GM18508 (cell line): ENCODE data around the gene LRRFIP1.
"Not testable (repeated sequence)": the region's sequence is repeated elsewhere in the genome, so short reads cannot be mapped to it uniquely, and the experiment has no call there.

Experiments
- ATAC-seq: cut with Tn5 transposase; IDR thresholded peaks from one replicate; pipeline ENCODE4 v1.9.1; 2021; ENCODE audit warnings: moderate number of reproducible peaks; ENCODE audit not compliant: insufficient read depth, unreplicated experiment

Gene LRRFIP1

GRCh38 chr2:237680702-237681478, 53.5 kb downstream of the LRRFIP1 start:
- no peak for ATAC-seq

GRCh38 chr2:237682151-237682550, 54.8 kb downstream of the LRRFIP1 start:
- ATAC-seq = no peak

GRCh38 chr2:237682856-237683670, 55.7 kb downstream of the LRRFIP1 start:
- ATAC-seq = no peak

GRCh38 chr2:237685408-237685807, 58.0 kb downstream of the LRRFIP1 start:
- ATAC-seq = no peak

GRCh38 chr2:237686659-237687136, 59.3 kb downstream of the LRRFIP1 start:
- ATAC-seq = no peak

GRCh38 chr2:237688081-237688480, 60.7 kb downstream of the LRRFIP1 start:
- ATAC-seq = no peak

- ATAC-seq = not testable (repeated sequence)
These were observed 61.2 kb downstream of the LRRFIP1 start for GRCh38 chr2:237688541-237688940.

GRCh38 chr2:237689336-237690131, 62.1 kb downstream of the LRRFIP1 start:
- no peak for ATAC-seq

- no peak for ATAC-seq
These were observed 63.9 kb downstream of the LRRFIP1 start for GRCh38 chr2:237691029-237691907.

- ATAC-seq = no peak
These were observed 64.7 kb downstream of the LRRFIP1 start for GRCh38 chr2:237691908-237692600.

- ATAC-seq = no peak
These were observed 65.4 kb downstream of the LRRFIP1 start for GRCh38 chr2:237692601-237693290.

GRCh38 chr2:237693291-237693994, 66.1 kb downstream of the LRRFIP1 start:
- ATAC-seq = no peak

GRCh38 chr2:237694415-237695194, 67.2 kb downstream of the LRRFIP1 start:
- no peak for ATAC-seq

GRCh38 chr2:237695201-237695780, 67.9 kb downstream of the LRRFIP1 start:
- ATAC-seq = no peak

GRCh38 chr2:237696461-237696860, 69.1 kb downstream of the LRRFIP1 start:
- peak; percentile 23 for ATAC-seq

- no peak for ATAC-seq
These were observed 70.4 kb downstream of the LRRFIP1 start for GRCh38 chr2:237697586-237698357.
